Activated CD4-positive, alpha-beta T cell treated with anti-CD3 and anti-CD28 coated beads, Interleukin-2, Interleukin-4, amounts not matched to agents 100 ng/mL and 50 ng/mL, durations not matched to agents 16 hours and 8 hours (primary cell): ENCODE measurements around the gene GAK.
"Not testable (repeated sequence)": the region's sequence is repeated elsewhere in the genome, so short reads cannot be mapped to it uniquely, and the experiment has no call there.

Experiments
- DNase-seq: peaks from one replicate; pipeline ENCODE4 v3.0.0-alpha.2; 2020; ENCODE audit warnings: low spot score

The GAK gene

DNA sequence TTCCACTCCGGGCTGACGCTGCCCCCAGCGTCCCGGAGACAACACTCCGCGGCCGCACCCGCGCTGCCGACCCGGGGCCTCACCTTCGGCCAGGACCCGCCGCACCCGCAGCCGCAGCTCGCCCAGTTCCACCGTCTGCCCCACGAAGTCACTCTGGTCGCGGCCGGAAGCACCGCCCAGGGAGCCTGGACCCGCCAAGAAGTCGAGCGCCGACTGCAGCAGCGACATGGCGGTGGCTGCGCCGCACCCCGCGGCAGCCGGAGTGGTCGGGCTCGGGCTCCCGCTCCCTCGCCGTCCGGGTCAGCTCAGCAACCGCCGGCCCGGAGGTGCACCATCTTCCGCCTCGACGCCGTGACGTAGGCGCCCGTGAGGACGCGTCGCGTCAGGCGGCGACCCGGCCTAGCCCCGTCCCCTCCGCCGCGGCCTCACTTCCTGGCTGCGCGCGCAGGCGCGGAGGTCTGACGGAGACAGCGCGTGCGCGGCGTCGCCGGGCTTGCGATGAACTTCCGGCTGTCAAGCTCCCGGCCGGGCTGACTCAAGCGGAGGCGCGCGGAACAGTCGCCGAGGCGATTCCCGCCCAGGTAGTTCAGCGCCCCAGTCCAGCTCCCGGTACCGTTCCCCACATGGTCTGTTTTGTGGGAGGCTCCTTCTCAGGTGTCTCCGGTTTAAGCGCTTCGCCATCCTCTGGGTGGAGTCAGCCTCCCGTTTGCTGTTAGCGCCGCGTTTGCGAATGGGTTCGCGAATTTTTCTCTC, at the start of gene GAK, which contains the start of gene TMEM175:
Gene GAK (minus strand): TSS at position 357 of the 753 bp plus-strand sequence. CDS start 129 bp downstream, at position 228.
Gene TMEM175 (plus strand): TSS at position 501 of the 753 bp plus-strand sequence. CDS start 15,280 bp downstream, outside the sequence.
- peak; percentile 97 for DNase-seq

GRCh38 chr4:978957-979701, 47.0 kb upstream of the GAK start:
- no peak for DNase-seq

- DNase-seq: not testable (repeated sequence)
Observed at GRCh38 chr4:976016-976415, 43.9 kb upstream of the GAK start.

GRCh38 chr4:974668-975067, 42.6 kb upstream of the GAK start:
- no peak for DNase-seq

DNA sequence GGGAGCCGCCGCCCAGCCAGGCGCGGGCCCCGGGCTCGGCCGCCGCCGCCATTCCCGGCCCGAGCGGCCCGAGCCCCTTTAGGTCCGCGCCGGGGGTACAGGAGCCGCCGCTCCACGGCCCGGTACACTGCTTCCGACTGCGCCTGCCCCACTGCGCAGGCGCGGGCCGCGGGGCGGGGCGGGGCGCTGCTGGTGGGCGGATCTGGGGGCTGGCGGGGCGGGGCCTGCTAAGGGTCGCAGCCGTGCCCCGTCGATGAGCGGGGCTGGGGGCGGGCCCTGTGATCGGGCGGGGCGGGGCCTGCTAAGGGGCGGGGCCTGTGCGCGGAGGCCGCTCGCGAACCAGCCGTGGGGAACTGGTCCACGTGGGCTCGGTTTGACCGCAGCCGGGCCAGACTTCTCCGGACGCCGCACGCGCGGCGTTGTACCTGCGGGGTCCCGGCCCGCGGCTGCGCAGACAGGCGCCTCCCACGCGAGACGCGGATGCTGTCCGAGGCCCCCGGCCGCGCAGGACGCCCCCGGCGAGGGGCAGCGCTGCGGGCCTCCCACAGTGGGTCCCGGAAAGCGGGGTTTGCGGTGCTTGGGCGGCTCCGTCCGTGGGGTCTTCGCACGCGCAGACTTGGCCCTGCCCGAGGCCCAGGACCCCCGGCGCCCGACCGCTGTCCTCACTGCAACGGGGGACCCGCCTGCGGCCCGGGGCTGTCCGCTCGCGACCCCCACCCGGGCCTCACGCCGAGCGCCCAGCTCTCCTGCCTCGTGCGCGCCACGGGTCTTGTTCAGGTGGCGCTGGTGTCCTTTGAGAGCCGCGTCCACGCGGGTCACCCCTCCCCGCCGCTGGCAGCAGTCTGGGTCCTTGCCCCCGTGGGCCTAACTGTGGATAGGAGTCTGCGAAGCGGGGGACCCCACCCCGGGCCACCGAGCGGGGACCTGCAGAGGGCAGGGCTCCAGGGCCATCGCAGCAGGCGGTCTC, 41.6 kb upstream of the GAK start, which contains the start of gene DGKQ:
Gene DGKQ (minus strand): TSS at position 139 of the 967 bp plus-strand sequence. CDS start 87 bp downstream, at position 52.
- DNase-seq: peak; percentile 87

GRCh38 chr4:972651-973424, 40.7 kb upstream of the GAK start:
- peak; percentile 27 for DNase-seq

DNA sequence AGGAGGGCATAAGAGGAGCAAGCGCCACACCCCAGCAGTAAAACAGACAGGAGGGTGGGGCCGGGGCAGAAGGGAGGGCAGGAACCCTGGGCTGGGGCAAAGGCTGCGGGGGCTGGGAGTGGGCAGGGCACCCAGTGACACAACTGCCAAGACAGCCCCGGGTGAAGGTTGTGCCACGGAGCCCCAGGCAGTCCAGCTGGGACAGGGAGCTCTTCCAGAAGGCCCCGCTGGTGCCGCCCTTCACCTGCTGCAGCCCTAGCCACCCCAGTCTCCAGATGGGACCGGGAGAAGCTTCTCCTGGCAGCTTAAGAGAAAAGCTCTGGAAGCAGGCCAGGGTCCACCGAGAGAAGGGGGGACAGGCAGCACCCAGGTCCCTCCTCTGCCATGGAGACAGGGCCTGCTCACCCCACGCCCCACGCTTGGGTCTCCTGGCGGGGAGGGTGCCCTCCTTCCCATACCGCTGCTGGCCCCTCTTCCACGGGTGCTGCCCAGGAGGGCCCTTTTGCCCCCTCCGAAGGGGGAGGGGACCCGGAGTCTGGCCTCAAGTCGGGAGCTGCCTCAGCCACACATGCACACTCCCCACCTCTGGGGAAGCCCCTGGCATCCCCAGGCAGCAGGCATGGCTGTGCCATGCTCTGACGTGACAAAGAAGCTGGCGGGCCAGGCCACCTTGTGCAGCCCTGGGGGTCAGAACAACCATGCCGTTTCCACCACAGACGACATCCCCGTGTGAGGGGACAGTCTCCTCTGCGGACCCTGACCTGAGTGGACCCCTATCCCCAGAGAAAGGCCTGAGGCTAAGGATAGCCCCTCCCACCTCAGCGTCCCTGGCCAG, 39.8 kb upstream of the GAK start:
- no peak for DNase-seq

DNA sequence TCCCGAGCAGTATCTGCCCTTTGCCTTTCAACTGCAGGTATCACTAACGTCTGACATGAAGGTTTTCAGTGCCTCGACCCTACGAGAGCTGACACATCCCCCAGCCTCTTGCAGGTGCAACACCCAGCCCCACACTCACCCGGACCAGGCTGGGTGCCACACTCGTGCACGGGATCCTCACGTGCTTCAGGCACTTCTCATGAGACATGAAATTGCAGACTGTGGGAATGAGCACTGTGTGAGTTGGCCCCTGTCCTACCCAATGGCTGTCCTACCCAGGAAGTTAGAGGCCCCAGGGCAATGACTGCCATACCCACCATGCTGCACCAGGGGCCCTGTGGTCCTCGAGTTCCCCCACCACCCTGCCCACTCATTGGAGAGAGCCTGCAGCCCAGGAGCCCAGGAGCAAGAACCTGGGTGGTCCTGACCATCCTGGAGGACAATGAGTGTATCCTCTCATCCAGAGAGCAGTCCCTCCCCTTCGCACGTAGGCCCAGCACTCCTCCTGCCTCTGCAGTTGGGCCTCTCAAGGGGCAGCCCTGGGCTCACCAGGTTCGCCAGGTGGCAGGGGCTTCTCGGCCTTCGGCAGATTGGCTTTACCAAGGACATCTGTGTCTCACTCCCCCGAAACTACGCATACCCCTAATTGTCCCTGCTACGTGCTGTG, 38.9 kb upstream of the GAK start:
- DNase-seq: no peak

GRCh38 chr4:970046-970745, 38.1 kb upstream of the GAK start:
- DNase-seq: no peak

- no peak for DNase-seq
Observed at GRCh38 chr4:968621-969394, 36.7 kb upstream of the GAK start.

- DNase-seq: no peak
Observed at GRCh38 chr4:968221-968620, 36.1 kb upstream of the GAK start.

DNA sequence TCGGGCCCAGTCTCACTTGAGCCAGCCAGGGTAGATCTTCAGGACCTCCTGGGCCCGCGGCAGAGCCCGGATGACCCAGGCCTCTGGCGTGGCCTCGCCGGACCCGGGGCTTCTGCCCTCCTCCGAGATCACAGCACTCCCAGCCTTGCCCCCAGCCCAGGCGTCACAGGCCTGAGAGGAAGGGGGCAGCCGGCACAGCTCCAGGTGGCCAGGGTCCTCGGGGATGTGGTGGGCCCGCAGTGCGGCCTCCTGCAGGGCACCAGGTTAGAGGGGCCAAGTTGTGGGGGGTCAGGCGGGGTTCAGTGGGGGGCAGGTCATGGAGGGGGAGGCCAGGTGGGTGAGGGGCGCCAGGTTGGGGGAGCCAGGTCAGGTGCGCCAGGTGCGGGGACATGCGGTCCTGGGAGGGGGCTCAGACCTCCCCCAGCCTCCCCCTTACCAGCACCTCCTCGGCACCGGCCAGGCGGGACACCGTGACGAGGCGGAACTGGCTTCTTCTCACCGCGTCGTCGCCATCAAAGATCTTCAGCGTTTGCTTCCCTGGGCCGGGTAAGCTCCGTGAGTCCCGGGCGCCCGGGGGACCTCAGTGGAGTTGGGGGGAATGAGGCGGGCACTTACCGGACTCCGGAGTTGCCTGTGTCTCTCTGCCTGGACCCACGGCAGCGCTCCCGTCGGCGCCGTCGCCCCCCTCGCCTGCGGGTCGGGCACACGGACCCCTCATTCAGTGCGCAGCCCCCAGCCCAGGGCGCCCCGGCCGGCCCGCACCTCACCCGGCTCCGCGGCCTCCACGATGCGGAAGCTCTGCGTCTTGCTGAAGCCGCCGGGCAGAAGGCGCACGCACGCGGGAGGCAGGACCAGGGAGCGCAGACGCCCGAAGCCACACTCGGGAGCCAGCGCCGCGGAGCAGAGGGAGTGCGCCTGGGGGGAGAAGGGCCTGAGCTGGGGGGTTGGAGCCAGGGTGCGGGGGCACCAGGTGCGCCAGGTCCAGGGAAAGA, 35.3 kb upstream of the GAK start:
- no peak for DNase-seq

DNA sequence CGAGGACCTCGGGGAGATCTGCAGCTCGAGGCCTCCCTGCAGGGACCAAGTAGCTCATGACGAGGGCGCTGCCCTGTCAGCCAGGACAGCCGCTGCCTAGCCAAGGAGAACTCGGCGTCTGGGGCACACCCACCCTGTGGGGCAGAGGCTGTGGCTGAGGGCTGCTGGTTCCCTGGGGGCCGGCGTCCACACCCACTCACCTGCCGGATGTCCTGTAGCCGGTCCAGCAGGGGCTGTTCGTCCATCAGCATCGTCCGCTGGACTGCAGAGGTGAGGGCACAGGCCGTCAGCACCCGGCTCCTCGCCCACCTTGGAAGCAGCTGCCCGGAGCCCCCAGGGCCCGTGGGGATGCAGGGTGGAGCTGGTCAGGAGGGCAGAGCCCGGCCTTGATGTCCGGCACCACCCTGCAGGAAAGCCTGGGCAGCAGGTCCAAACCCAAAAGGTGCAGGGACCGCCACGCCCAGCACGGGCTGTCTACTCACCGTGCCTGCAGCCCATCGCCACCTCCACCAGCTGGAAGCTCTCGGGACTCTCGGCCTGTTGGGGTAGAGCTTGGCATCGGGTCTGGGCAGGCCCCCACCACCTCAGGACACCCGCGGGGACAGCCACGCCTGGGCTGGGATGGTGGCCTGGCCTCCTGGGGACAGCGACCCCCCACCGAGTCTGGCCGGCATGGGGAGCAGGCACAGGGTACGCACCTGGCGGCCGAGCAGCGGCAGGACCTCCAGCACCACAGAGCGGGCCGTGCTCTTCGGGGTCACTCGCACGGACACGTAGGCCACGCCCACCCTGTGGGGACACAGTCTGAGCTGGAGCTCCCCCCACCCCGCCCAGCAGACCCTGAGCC, 34.4 kb upstream of the GAK start:
- no peak for DNase-seq

DNA sequence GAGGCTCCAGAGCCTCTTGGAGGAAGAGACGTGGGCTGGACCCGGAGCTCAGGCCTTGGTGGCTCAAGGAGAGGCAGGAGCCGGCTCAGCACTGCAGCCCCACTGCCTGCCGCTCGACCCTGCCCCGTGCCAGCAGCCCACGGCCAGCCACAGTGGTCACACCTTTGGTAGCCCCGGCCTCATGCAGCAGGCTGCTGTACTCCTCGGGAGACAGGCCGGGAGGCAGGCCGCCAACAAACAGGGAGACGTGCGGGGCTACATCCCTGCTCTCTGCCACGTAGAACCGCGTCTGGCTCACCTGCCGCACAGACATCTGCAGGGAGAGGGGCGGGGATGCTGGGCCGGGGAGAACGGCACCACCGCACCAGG, 33.6 kb upstream of the GAK start:
- no peak for DNase-seq

- no peak for DNase-seq
Observed at GRCh38 chr4:965048-965765, 33.1 kb upstream of the GAK start.
